ENCODE data around the gene NHSL2. TPM values are rescaled to one million over a fixed set of nuclear protein-coding genes. Genes with fewer than 3 reads are reported as not detected.

NHSL2 gene
- total and polyA plus RNA-seq, 2 of the 13 experiments (the other 11 are each of a cell fraction or from before 2014, with no cell fraction given), result not detected

DNA sequence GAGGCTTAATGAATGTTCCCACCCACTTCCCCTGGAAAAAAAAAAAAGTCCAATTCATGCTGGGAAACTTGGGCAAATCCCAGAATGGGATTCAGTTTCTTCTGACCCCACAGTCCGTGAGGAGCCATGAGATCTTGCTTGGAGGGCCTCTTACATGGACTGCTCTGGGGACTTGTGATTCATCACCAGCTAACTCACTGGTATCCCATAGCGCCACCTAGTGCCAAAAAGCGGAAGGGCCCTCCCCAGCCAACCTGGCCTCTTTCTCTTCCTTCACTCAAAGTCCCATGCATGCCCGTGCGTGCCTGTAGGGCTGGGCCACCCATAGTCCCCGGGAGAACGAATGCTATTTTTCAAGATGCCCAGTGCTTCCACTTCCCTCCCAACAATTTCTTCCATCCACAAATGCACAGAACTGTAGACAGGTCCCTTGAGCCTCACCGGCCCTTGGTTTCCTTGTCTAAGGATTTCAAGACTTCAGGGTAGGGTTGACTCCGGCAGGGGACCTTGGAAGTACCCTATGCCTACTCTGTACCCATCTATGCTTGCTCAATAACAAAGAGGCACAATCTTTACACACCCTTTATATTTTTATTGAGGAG lies 216.0 kb downstream of the NHSL2 start (continued):
- no peak for TF ChIP-seq IRF9 (CRISPR knock-in tag; IDR thresholded peaks at IDR 0.05; ENCODE audit: borderline replicate concordance)
- TF ChIP-seq ELF1 (CRISPR knock-in tag; IDR thresholded peaks at IDR 0.05), result no peak

DNA sequence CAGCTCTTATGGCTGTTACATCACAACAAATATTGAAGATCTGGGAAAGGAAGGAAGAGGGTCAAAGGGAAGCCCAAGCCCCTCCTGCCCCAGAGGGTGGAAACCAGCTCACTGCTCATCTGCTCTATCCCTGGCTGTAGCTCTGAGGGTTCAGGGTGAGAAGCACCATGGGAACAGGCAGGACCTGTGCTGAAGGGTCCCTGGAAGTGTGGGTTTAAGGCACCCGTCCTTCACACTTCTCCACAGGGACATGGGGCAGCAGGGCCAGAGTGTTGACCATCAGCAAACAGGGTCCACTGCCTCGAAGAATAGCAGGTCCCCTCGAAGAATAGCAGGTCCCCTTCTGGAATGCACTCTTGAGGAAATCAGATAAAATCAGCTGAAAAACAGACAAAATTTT lies 216.7 kb downstream of the NHSL2 start:
- no peak for FAIRE-seq
- no peak overlapping the region for H3K27ac ChIP-seq (ENCODE audit: extremely low read length, insufficient read depth, low read length)
- no peak overlapping the region for H3K4me3 ChIP-seq (replicated peaks in 1 of 3; ENCODE audit: insufficient read depth in 1 of 3, low read depth in 2 of 3, low read length in 3 of 3)
- no peaks in the 10 kb centered on the region for H4K20me1 ChIP-seq (ENCODE audit: insufficient read depth, low read length)
- BruUV-seq (replicated peaks), result no TSS peak
- H3K79me2 ChIP-seq (ENCODE audit: insufficient read depth, low read length), result no peaks in the 10 kb centered on the region
- ChIA-PET CTCF (ENCODE audit: low intra/inter-chr PET ratio, low total read pairs) (no interaction called here), POLR2A (interaction anchor here (1.3 kb wide), 1 partner anchor 54 kb away, joined by 3 read pairs; the partner anchor contains the start of gene PIN4)
- no peaks in the 10 kb centered on the region for H3K36me3 ChIP-seq (replicated peaks in 1 of 2; ENCODE audit: control insufficient read depth in 1 of 2, insufficient read depth in 2 of 2, low read length in 2 of 2)
- intact Hi-C loops (cut with micrococcal nuclease; ENCODE audit: unreplicated experiment) (loop anchor here (5.0 kb wide), 1 partner anchor 110 kb away; no protein-coding TSS in a partner anchor), in situ Hi-C loops (cut with HindIII; ENCODE audit: extremely low pct_ligation_motif_present, low pct_unique_long_range_greater_than_20kb) (loop anchor here (10.0 kb wide), 1 partner anchor 133 kb away; no protein-coding TSS in a partner anchor)
- TF ChIP-seq SIX1 (CRISPR knock-in tag; IDR thresholded peaks at IDR 0.05; ENCODE audit: borderline replicate concordance), result no peak
- TF ChIP-seq SAFB2 (CRISPR knock-in tag; IDR thresholded peaks at IDR 0.05; ENCODE audit: borderline replicate concordance, low read depth), result no peak
- TF ChIP-seq ZNF362 (CRISPR knock-in tag; IDR thresholded peaks at IDR 0.05; ENCODE audit: borderline replicate concordance), result no peak
- no peak overlapping the region for H3K4me2 ChIP-seq (ENCODE audit: low read depth, low read length)
- no peaks in the 10 kb centered on the region for H3K4me1 ChIP-seq (ENCODE audit: insufficient read depth, low read length)
- H3K27me3 ChIP-seq (ENCODE audit: control insufficient read depth in 1 of 2, insufficient read depth in 2 of 2, low read length in 2 of 2), result peaks cover 0 to 4% of the 10 kb centered on the region in 2 experiments; a peak in 3 of 5 replicates
- ATAC-seq, result no peak
- DNase-seq (ENCODE audit: low spot score), result no peak
- no peaks in the 10 kb centered on the region for H3K9me3 ChIP-seq (ENCODE audit: low read length)
- 0% methylated on average over 2 of the region's 3 CpGs for WGBS (ENCODE audit: low lambda C conversion rate)
- no peak overlapping the region for H3K9ac ChIP-seq (ENCODE audit: insufficient read depth, low read depth, low read length)
- H2AFZ ChIP-seq (ENCODE audit: low read length), result no peak overlapping the region

Measured in HepG2 (cell line).